Hepatocyte (in vitro differentiated cells): ENCODE results near the gene CDC42BPB. TPM values are rescaled to one million over a fixed set of nuclear protein-coding genes. Genes with fewer than 3 reads are reported as not detected.

ENCODE experiments used
- DNase-seq: peaks from one replicate; pipeline ENCODE4 v3.0.0-alpha.2; 2016; ENCODE audit warnings: low spot score
- H2AFZ ChIP-seq: fragments of 200-600 bp; sonication (generic); 2 replicates; pipeline ENCODE4 v1.6.0; 2016; ENCODE audit warnings: antibody characterized with exemption, mild to moderate bottlenecking
- H3K27ac ChIP-seq: fragments of 200-600 bp; sonication (generic); 2 replicates; pipeline ENCODE4 v1.5.1; 2016; ENCODE audit warnings: mild to moderate bottlenecking
- H3K27me3 ChIP-seq: fragments of 200-600 bp; sonication (generic); 2 replicates; pipeline ENCODE4 v1.6.1; 2016
- H3K36me3 ChIP-seq: fragments of 200-600 bp; sonication (generic); replicated peaks from 2 replicates; pipeline ENCODE4 v1.5.1; 2016; ENCODE audit warnings: low read depth; ENCODE audit not compliant: insufficient read depth
- H3K4me1 ChIP-seq: fragments of 200-600 bp; sonication (generic); 2 replicates; pipeline ENCODE4 v1.5.1; 2016; ENCODE audit warnings: mild to moderate bottlenecking, moderate library complexity; ENCODE audit not compliant: insufficient read depth
- H3K4me2 ChIP-seq: fragments of 200-600 bp; sonication (generic); 2 replicates; pipeline ENCODE4 v1.6.0; 2016
- H3K4me3 ChIP-seq: fragments of 200-600 bp; sonication (generic); 2 replicates; pipeline ENCODE4 v1.5.1; 2016; ENCODE audit warnings: mild to moderate bottlenecking
- H3K79me2 ChIP-seq: fragments of 200-600 bp; sonication (generic); 2 replicates; pipeline ENCODE4 v1.6.0; 2017; ENCODE audit warnings: mild to moderate bottlenecking
- H3K9me2 ChIP-seq: fragments of 200-600 bp; sonication (generic); replicated peaks from 2 replicates; pipeline ENCODE4 v1.6.0; 2017; ENCODE audit warnings: mild to moderate bottlenecking; ENCODE audit not compliant: insufficient read depth
- H3K9me3 ChIP-seq: fragments of 200-600 bp; sonication (generic); 2 replicates; pipeline ENCODE4 v1.5.1; 2016; ENCODE audit warnings: low read depth, mild to moderate bottlenecking
- H4K20me1 ChIP-seq: fragments of 200-600 bp; sonication (generic); 2 replicates; pipeline ENCODE4 v1.6.0; 2016; ENCODE audit warnings: mild to moderate bottlenecking; ENCODE audit not compliant: insufficient read depth, poor library complexity, severe bottlenecking
- CTCF ChIP-seq: fragments of 200-600 bp; sonication (generic); IDR thresholded peaks from 2 replicates; pipeline ENCODE4 v1.5.1; 2016; ENCODE audit warnings: antibody characterized with exemption, mild to moderate bottlenecking; ENCODE audit not compliant: poor library complexity
- EZH2 ChIP-seq: fragments of 200-600 bp; sonication (generic); IDR thresholded peaks from 2 replicates; pipeline ENCODE4 v1.6.1; 2016; ENCODE audit warnings: antibody characterized with exemption, mild to moderate bottlenecking, borderline replicate concordance
- EZH2phosphoT487 ChIP-seq: fragments of 200-600 bp; sonication (generic); IDR thresholded peaks from one replicate; pipeline ENCODE4 v1.6.1; 2018; ENCODE audit warnings: antibody characterized with exemption, mild to moderate bottlenecking, low read depth, moderate library complexity; ENCODE audit not compliant: unreplicated experiment, severe bottlenecking
- WGBS: methylation state at CpG from one replicate; pipeline ENCODE4 v1.1.6; 2016; ENCODE audit warnings: low lambda C conversion rate; ENCODE audit errors: missing lambda C conversion rate; 5-methylcytosine and 5-hydroxymethylcytosine counted together
- polyA plus RNA-seq: library from polyadenylated mRNA; unstranded; fragments of >200 nt; fragmentation: Nextera tagmentation; extraction: Ambion mirVana; gene quantifications from 2 replicates; pipeline ENCODE4 v1.2.1, GENCODE V29; 2016
- total RNA-seq: library from RNA; depleted of rRNA; stranded (reverse); fragments of >200 nt; gene quantifications from 2 replicates; pipeline ENCODE4 v1.2.3, GENCODE V29; 2014

The CDC42BPB gene
- total and polyA plus RNA-seq, 2 experiments from 2014 or later = 10.2 to 60.6 TPM

- no peak for DNase-seq
- Histone ChIP-seq H2AFZ (no peak overlapping the region), H3K4me1 (peaks cover 8% of the 10 kb centered on the region), H4K20me1 (no peaks in the 10 kb centered on the region), H3K27ac (no peak overlapping the region), H3K4me3 (no peak overlapping the region), H3K27me3 (peaks cover 16% of the 10 kb centered on the region), H3K4me2 (no peak overlapping the region), H3K79me2 (no peaks in the 10 kb centered on the region), H3K9me2 (no peaks in the 10 kb centered on the region), H3K9me3 (no peaks in the 10 kb centered on the region), H3K36me3 (no peaks in the 10 kb centered on the region)
- TF ChIP-seq CTCF (no peak), EZH2 (no peak), EZH2phosphoT487 (no peak)
- WGBS = 97% methylated on average over 6 of the region's 6 CpGs
Measured at GRCh38 chr14:103088921-103089320, 31.6 kb upstream of the CDC42BPB start.

GRCh38 chr14:103087343-103087835 lies 30.0 kb upstream of the CDC42BPB start:
- WGBS = 76% methylated on average over 13 of the region's 13 CpGs
- Histone ChIP-seq H4K20me1 (no peaks in the 10 kb centered on the region), H3K9me3 (no peaks in the 10 kb centered on the region), H3K36me3 (no peaks in the 10 kb centered on the region), H3K27ac (no peak overlapping the region), H3K27me3 (peaks cover 18% of the 10 kb centered on the region), H3K4me1 (peaks cover 9% of the 10 kb centered on the region), H3K79me2 (no peaks in the 10 kb centered on the region), H2AFZ (no peak overlapping the region), H3K4me2 (no peak overlapping the region), H3K9me2 (no peaks in the 10 kb centered on the region), H3K4me3 (no peak overlapping the region)
- DNase-seq = no peak
- no peak for TF ChIP-seq EZH2phosphoT487
- no peak for TF ChIP-seq CTCF
- TF ChIP-seq EZH2 = no peak

GRCh38 chr14:103086771-103087342 lies 29.5 kb upstream of the CDC42BPB start:
- H3K4me2 ChIP-seq = no peak overlapping the region
- no peak overlapping the region for H2AFZ ChIP-seq
- H3K4me3 ChIP-seq = no peak overlapping the region
- 77% methylated on average over 8 of the region's 8 CpGs for WGBS
- no peak for DNase-seq
- H3K27ac ChIP-seq = no peak overlapping the region
- no peaks in the 10 kb centered on the region for H3K79me2 ChIP-seq
- no peaks in the 10 kb centered on the region for H3K9me2 ChIP-seq
- TF ChIP-seq EZH2phosphoT487 = no peak
- no peak for TF ChIP-seq CTCF
- no peak for TF ChIP-seq EZH2
- no peaks in the 10 kb centered on the region for H3K36me3 ChIP-seq
- H3K9me3 ChIP-seq = no peaks in the 10 kb centered on the region
- no peaks in the 10 kb centered on the region for H4K20me1 ChIP-seq
- peaks cover 9% of the 10 kb centered on the region for H3K4me1 ChIP-seq
- H3K27me3 ChIP-seq = peaks cover 18% of the 10 kb centered on the region
